HepG2 (cell line): Measurements from ENCODE around the gene TSPYL1. TPM values are rescaled to one million over a fixed set of nuclear protein-coding genes. Genes with fewer than 3 reads are reported as not detected.

Source experiments
- AKAP8 ChIP-seq: sonication (generic); formaldehyde crosslinking; IDR thresholded peaks from 2 replicates; pipeline ENCODE4 v1.5.1; 2020; ENCODE audit warnings: mild to moderate bottlenecking, missing genetic modification reagents
- HOXA3 ChIP-seq: sonication (generic); formaldehyde crosslinking; IDR thresholded peaks from 2 replicates; pipeline ENCODE4 v1.5.0; 2020; ENCODE audit warnings: missing genetic modification reagents
- PREB ChIP-seq: sonication (generic); formaldehyde crosslinking; IDR thresholded peaks from 2 replicates; pipeline ENCODE4 v1.4.0; 2020; ENCODE audit warnings: missing genetic modification reagents
- SMAD9 ChIP-seq: sonication (generic); formaldehyde crosslinking; IDR thresholded peaks from 2 replicates; pipeline ENCODE4 v1.5.1; 2020; ENCODE audit warnings: mild to moderate bottlenecking, missing genetic modification reagents
- ZNF652 ChIP-seq: IDR thresholded peaks from 2 replicates; pipeline ENCODE4 v1.6.1; 2016; ENCODE audit warnings: low read depth, borderline replicate concordance
- polyA plus RNA-seq, 8 experiments: library from polyadenylated mRNA; depleted of rRNA in 3 of 8; stranded (reverse) in 7 of 8; unstranded in 1 of 8; fragments of >200 nt; fragmentation: Illumina TruSeq in 4 of 8; extraction: Trizol in 4 of 8; gene quantifications; 2 replicates each; pipeline versions ENCODE4 v1.2.1 to v1.2.3, GENCODE V29; 2011 to 2016; ENCODE audit warnings: low read depth in 4 of 8, missing spikeins in 1 of 8, mixed read lengths in 1 of 8; ENCODE audit not compliant: insufficient read depth in 1 of 8
- total RNA-seq, 5 experiments: library from RNA; depleted of rRNA; stranded (reverse); fragments of >200 nt; fragmentation: Illumina TruSeq; extraction: Trizol; gene quantifications; 2 replicates each; pipeline ENCODE4 v1.2.3, GENCODE V29; 2016; ENCODE audit warnings: low read depth in 1 of 5
- TF ChIP-seq, protein P1 (sequence below): sonication (generic); formaldehyde crosslinking; IDR thresholded peaks from 2 replicates; pipeline ENCODE4 v1.4.0; 2020; ENCODE audit warnings: missing genetic modification reagents, mild to moderate bottlenecking, borderline replicate concordance
- TF ChIP-seq, protein P2 (sequence below): sonication (generic); formaldehyde crosslinking; IDR thresholded peaks from 2 replicates; pipeline ENCODE4 v1.4.0; 2020; ENCODE audit warnings: missing genetic modification reagents, borderline replicate concordance

The TSPYL1 gene
- total and polyA plus RNA-seq, 2 of the 13 experiments (the other 11 are each of a cell fraction or from before 2014, with no cell fraction given): 28.3 to 93.0 TPM

DNA sequence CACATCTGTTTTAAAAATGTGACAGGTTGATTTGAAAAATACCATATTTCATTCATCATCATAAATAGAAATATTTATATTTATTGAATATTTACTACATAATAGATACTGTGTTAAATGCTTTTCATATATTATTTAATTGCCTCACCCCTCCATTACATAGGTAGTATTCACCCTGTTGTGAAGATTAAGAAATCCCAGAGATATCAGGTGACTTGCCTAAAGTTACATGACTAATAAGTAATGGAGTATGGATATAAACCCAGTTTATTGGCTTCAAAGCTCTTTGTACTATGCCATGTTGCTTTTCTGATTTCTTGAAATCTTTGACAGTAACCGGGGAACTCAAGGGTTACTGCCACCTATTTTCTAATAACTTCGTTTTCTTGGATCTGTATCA is 10.1 kb upstream of the TSPYL1 start (continued):
- TF ChIP-seq AKAP8 (CRISPR knock-in tag) (no peak), HOXA3 (no peak), ZNF652 (CRISPR knock-in tag) (no peak), SMAD9 (CRISPR knock-in tag) (no peak), PREB (CRISPR knock-in tag) (no peak)
- TF ChIP-seq, protein P1, sequence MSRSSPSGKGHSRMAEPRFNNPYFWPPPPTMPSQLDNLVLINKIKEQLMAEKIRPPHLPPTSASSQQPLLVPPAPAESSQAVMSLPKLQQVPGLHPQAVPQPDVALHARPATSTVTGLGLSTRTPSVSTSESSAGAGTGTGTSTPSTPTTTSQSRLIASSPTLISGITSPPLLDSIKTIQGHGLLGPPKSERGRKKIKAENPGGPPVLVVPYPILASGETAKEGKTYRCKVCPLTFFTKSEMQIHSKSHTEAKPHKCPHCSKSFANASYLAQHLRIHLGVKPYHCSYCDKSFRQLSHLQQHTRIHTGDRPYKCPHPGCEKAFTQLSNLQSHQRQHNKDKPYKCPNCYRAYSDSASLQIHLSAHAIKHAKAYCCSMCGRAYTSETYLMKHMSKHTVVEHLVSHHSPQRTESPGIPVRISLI (CRISPR knock-in tag): no peak
- TF ChIP-seq, protein P2, sequence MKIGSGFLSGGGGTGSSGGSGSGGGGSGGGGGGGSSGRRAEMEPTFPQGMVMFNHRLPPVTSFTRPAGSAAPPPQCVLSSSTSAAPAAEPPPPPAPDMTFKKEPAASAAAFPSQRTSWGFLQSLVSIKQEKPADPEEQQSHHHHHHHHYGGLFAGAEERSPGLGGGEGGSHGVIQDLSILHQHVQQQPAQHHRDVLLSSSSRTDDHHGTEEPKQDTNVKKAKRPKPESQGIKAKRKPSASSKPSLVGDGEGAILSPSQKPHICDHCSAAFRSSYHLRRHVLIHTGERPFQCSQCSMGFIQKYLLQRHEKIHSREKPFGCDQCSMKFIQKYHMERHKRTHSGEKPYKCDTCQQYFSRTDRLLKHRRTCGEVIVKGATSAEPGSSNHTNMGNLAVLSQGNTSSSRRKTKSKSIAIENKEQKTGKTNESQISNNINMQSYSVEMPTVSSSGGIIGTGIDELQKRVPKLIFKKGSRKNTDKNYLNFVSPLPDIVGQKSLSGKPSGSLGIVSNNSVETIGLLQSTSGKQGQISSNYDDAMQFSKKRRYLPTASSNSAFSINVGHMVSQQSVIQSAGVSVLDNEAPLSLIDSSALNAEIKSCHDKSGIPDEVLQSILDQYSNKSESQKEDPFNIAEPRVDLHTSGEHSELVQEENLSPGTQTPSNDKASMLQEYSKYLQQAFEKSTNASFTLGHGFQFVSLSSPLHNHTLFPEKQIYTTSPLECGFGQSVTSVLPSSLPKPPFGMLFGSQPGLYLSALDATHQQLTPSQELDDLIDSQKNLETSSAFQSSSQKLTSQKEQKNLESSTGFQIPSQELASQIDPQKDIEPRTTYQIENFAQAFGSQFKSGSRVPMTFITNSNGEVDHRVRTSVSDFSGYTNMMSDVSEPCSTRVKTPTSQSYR: no peak
